ENCODE data around the gene L1TD1. TPM values are rescaled to one million over a fixed set of nuclear protein-coding genes. Genes with fewer than 3 reads are reported as not detected.

L1TD1 gene
- total and polyA plus RNA-seq, 8 donors = 0.13 to 10.1 (median 1.2) TPM; not detected in 4

DNA sequence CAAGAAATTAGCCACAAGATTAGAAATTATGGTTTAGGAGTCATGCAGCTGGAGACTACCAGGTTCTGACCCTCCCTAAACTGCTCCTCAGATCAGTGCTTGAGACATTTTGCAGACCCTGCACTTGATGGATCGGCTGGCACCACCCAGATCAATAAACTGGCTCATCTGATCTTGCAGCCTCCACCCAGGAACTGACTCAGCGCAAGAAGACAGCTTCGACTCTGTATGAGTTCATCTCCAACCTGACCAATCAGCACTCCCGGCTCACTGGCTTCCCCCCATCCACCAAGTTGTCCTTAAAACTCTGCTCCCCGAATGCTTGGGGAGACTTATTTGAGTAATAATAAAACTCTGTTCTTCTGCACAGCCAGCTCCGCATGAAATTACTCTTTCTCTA is 40.0 kb downstream of the L1TD1 start:
- Histone ChIP-seq H3K4me1 (no peaks in the 10 kb centered on the region), H3K27me3 (no peaks in the 10 kb centered on the region), H3K4me3 (no peak overlapping the region), H3K36me3 (no peaks in the 10 kb centered on the region), H3K9me3 (no peaks in the 10 kb centered on the region), H3K27ac (no peak overlapping the region)
- no peak for DNase-seq
- TF ChIP-seq, protein P1, sequence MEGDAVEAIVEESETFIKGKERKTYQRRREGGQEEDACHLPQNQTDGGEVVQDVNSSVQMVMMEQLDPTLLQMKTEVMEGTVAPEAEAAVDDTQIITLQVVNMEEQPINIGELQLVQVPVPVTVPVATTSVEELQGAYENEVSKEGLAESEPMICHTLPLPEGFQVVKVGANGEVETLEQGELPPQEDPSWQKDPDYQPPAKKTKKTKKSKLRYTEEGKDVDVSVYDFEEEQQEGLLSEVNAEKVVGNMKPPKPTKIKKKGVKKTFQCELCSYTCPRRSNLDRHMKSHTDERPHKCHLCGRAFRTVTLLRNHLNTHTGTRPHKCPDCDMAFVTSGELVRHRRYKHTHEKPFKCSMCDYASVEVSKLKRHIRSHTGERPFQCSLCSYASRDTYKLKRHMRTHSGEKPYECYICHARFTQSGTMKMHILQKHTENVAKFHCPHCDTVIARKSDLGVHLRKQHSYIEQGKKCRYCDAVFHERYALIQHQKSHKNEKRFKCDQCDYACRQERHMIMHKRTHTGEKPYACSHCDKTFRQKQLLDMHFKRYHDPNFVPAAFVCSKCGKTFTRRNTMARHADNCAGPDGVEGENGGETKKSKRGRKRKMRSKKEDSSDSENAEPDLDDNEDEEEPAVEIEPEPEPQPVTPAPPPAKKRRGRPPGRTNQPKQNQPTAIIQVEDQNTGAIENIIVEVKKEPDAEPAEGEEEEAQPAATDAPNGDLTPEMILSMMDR (IDR thresholded peaks at IDR 0.05) = no peak
- no peak for TF ChIP-seq POLR2AphosphoS5 (IDR thresholded peaks at IDR 0.05)
- 75 to 87% (median 77%) methylated on average over 6 of the region's 6 CpGs for WGBS, 5 donors
- intact Hi-C loops (cut with DNase I; ENCODE audit: low total_unique reads) = no loop called here

DNA sequence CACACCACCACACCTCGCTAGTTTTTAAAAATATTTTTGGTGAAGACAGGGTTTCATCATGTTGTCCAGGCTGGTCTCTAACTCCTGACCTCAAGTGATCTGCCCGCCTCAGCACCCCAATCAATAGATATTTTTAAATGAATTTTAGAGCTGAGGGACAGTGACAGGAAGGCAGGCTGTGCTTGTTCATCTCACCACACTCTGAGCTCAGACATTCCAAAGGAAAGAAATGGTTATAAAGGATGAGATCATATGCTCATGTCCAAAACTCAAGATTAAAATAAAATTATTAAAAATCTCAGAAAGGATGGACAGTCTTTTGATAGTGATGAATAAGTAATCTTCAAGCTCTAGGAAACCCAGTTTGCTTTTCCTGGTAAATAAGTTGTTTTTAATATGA is 40.9 kb downstream of the L1TD1 start:
- Histone ChIP-seq H3K4me3 (no peak overlapping the region), H3K36me3 (no peaks in the 10 kb centered on the region), H3K27me3 (no peaks in the 10 kb centered on the region), H3K27ac (no peak overlapping the region), H3K4me1 (peaks cover 0 to 1% (median 0%) of the 10 kb centered on the region in 4 donors), H3K9me3 (no peaks in the 10 kb centered on the region)
- TF ChIP-seq POLR2A (IDR thresholded peaks at IDR 0.05) (no peak), POLR2AphosphoS5 (IDR thresholded peaks at IDR 0.05) (no peak), EP300 (IDR thresholded peaks at IDR 0.05) (no peak)
- TF ChIP-seq, protein P1 (IDR thresholded peaks at IDR 0.05) = no peak
- DNase-seq = no peak
- WGBS, 5 donors = 79 to 95% (median 92%) methylated on average over 2 of the region's 2 CpGs
- intact Hi-C loops (cut with DNase I; ENCODE audit: low total_unique reads) = no loop called here

DNA sequence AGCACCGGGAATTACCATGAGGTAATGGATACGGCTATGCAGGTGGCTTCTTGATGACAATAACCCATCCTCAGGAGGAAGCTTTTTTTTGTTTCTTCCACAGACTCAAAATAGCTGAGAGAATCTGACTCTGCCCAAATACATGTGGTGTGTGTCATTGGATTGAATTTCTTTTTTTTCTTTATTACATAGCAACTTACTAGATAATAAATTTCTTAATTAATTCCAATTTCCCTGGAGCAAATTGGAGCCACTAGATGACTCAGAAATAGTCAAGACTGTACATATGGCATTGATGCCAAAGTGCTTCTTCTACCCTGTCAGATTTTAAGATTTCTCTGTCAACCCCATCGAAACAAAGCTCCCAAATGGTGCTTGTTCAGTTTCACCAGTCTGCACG is 42.7 kb downstream of the L1TD1 start:
- Histone ChIP-seq H3K4me1 (peaks cover 0 to 15% (median 9%) of the 10 kb centered on the region in 4 donors), H3K27ac (no peak overlapping the region), H3K36me3 (no peaks in the 10 kb centered on the region), H3K9me3 (no peaks in the 10 kb centered on the region), H3K4me3 (no peak overlapping the region), H3K27me3 (no peaks in the 10 kb centered on the region)
- DNase-seq = no peak
- 91 to 97% (median 92%) methylated on average over 4 of the region's 4 CpGs for WGBS, 5 donors
- TF ChIP-seq, protein P1 (IDR thresholded peaks at IDR 0.05) = no peak
- no peak for TF ChIP-seq EP300 (IDR thresholded peaks at IDR 0.05)
- TF ChIP-seq POLR2AphosphoS5 (IDR thresholded peaks at IDR 0.05) = no peak
- TF ChIP-seq POLR2A (IDR thresholded peaks at IDR 0.05) = no peak
- intact Hi-C loops (cut with DNase I; ENCODE audit: low total_unique reads) = no loop called here

DNA sequence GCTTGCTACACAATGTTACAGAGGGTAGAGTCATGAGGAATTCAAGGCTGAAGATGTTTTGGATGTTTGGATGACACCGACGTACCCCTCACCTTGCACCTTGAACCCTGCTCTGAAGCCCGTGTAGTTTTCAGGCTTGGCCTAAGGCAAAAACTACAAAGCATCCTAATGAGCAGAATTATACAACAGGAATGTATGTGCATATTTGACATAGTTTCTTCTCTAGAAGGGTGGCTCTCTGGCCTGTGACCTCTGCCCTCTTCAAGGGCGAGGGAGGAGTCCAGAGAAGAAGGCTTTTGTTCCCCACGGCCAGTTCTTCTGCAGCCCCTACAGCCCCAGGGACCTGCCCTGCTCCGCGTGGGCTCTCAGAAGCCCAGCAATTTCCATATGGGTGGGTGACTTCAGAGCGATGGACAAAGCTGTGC is 43.3 kb downstream of the L1TD1 start:
- Histone ChIP-seq H3K4me3 (no peak overlapping the region), H3K4me1 (peaks cover 0 to 15% (median 9%) of the 10 kb centered on the region in 4 donors), H3K36me3 (no peaks in the 10 kb centered on the region), H3K27ac (no peak overlapping the region), H3K27me3 (no peaks in the 10 kb centered on the region), H3K9me3 (no peaks in the 10 kb centered on the region)
- DNase-seq = no peak
- intact Hi-C loops (cut with DNase I; ENCODE audit: low total_unique reads) = no loop called here
- no peak for TF ChIP-seq POLR2A (IDR thresholded peaks at IDR 0.05)
- no peak for TF ChIP-seq EP300 (IDR thresholded peaks at IDR 0.05)
- TF ChIP-seq, protein P1 (IDR thresholded peaks at IDR 0.05) = no peak
- TF ChIP-seq POLR2AphosphoS5 (IDR thresholded peaks at IDR 0.05) = no peak
- WGBS, 5 donors = 66 to 84% (median 74%) methylated on average over 8 of the region's 8 CpGs

Measured in stomach (tissue), 9 donors.